Body of pancreas (tissue), 4 donors: ENCODE results near the gene LCE1B.

ENCODE experiments used
- POLR2A ChIP-seq, 3 donors: fragments of 450-650 bp; IDR thresholded peaks; one replicate each; pipeline ENCODE4 v1.6.1; 2016; ENCODE audit warnings: antibody characterized with exemption in 3 of 3, mild to moderate bottlenecking in 2 of 3
- TF ChIP-seq, protein P1 (sequence below), 7 experiments: fragments of 450-650 bp in 4 of 7; fragments of 200-600 bp in 3 of 7; sonication (generic) in 3 of 7; IDR thresholded peaks; one replicate each; pipeline ENCODE4 v1.5.1; 2016 to 2019; ENCODE audit warnings: antibody characterized with exemption in 7 of 7

DNA sequence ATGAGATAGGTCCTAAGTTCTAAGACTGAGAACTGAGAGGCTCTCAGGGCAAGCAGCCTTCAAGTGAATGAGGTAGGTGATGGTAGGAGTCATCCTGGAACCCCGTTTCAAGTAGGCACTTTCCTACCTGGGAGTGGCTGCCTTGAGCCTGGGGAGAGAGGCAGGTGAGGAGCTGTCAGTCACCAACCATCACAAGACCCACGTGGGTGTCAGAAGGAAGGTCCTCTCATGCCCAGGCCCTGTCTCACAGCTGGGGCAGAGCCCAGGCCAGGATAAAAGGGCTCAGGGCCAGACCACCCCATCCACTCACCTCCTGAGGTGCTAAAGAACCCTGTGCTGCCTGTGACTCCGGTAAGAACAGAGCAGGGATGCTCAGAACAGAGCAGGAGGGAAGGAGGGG, 15.3 kb upstream of the LCE1B start, which contains the start of gene LCE1D:
- TF ChIP-seq, protein P1, sequence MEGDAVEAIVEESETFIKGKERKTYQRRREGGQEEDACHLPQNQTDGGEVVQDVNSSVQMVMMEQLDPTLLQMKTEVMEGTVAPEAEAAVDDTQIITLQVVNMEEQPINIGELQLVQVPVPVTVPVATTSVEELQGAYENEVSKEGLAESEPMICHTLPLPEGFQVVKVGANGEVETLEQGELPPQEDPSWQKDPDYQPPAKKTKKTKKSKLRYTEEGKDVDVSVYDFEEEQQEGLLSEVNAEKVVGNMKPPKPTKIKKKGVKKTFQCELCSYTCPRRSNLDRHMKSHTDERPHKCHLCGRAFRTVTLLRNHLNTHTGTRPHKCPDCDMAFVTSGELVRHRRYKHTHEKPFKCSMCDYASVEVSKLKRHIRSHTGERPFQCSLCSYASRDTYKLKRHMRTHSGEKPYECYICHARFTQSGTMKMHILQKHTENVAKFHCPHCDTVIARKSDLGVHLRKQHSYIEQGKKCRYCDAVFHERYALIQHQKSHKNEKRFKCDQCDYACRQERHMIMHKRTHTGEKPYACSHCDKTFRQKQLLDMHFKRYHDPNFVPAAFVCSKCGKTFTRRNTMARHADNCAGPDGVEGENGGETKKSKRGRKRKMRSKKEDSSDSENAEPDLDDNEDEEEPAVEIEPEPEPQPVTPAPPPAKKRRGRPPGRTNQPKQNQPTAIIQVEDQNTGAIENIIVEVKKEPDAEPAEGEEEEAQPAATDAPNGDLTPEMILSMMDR (IDR thresholded peaks at IDR 0.05) = no peak
- no peak for TF ChIP-seq POLR2A (IDR thresholded peaks at IDR 0.05)
